ENCODE data around the gene ORAI2.
"Not testable (repeated sequence)": the region's sequence is repeated elsewhere in the genome, so short reads cannot be mapped to it uniquely, and the experiment has no call there.

The ORAI2 gene

GRCh38 chr7:102472126-102473041, 39.0 kb downstream of the ORAI2 start:
- DNase-seq: no peak

GRCh38 chr7:102473271-102473991, 40.1 kb downstream of the ORAI2 start:
- DNase-seq: no peak

GRCh38 chr7:102474116-102474515, 40.7 kb downstream of the ORAI2 start:
- DNase-seq: not testable (repeated sequence)

GRCh38 chr7:102474736-102475435, 41.5 kb downstream of the ORAI2 start:
- DNase-seq: not testable (repeated sequence)

- not testable (repeated sequence) for DNase-seq
Observed at GRCh38 chr7:102478314-102479208, 45.2 kb downstream of the ORAI2 start, which contains the start of gene POLR2J. Gene POLR2J, minus strand, starts transcription at chr7:102478922. Its CDS starts 62 bp downstream, at chr7:102478860.

- not testable (repeated sequence) for DNase-seq
Observed at GRCh38 chr7:102479209-102479584, 45.8 kb downstream of the ORAI2 start.

- not testable (repeated sequence) for DNase-seq
Observed at GRCh38 chr7:102479982-102480637, 46.7 kb downstream of the ORAI2 start.

- not testable (repeated sequence) for DNase-seq
Observed at GRCh38 chr7:102481962-102482361, 48.6 kb downstream of the ORAI2 start.

- not testable (repeated sequence) for DNase-seq
Observed at GRCh38 chr7:102484317-102484716, 50.9 kb downstream of the ORAI2 start.

- DNase-seq: not testable (repeated sequence)
Observed at GRCh38 chr7:102490529-102491075, 57.2 kb downstream of the ORAI2 start.

- DNase-seq: not testable (repeated sequence)
Observed at GRCh38 chr7:102493220-102493935, 60.0 kb downstream of the ORAI2 start.

- not testable (repeated sequence) for DNase-seq
Observed at GRCh38 chr7:102494026-102494425, 60.7 kb downstream of the ORAI2 start.

GRCh38 chr7:102494473-102495149, 61.2 kb downstream of the ORAI2 start:
- DNase-seq: not testable (repeated sequence)

GRCh38 chr7:102496861-102497260, 63.5 kb downstream of the ORAI2 start:
- DNase-seq: not testable (repeated sequence)

- not testable (repeated sequence) for DNase-seq
Observed at GRCh38 chr7:102497308-102497707, 63.9 kb downstream of the ORAI2 start.

- not testable (repeated sequence) for DNase-seq
Observed at GRCh38 chr7:102498321-102498720, 64.9 kb downstream of the ORAI2 start.

- DNase-seq: not testable (repeated sequence)
Observed at GRCh38 chr7:102503141-102503540, 69.8 kb downstream of the ORAI2 start.

- not testable (repeated sequence) for DNase-seq
Observed at GRCh38 chr7:102505298-102506185, 72.2 kb downstream of the ORAI2 start.
